WTC11 (cell line): ENCODE measurements around the gene ZNF747.

Experiments
- ATF3 ChIP-seq: sonication (generic); formaldehyde crosslinking; conservative IDR thresholded peaks from 2 replicates; pipeline ENCODE4 v1.8.1; 2022; ENCODE audit warnings: mild to moderate bottlenecking, missing genetic modification reagents
- CBFB ChIP-seq: sonication (generic); formaldehyde crosslinking; IDR thresholded peaks from 2 replicates; pipeline ENCODE4 v1.8.1; 2022; ENCODE audit warnings: mild to moderate bottlenecking, low read depth, missing genetic modification reagents
- CTCF ChIP-seq: fragments of 200-600 bp; IDR thresholded peaks from 2 replicates; pipeline ENCODE4 v1.8.0; 2022; ENCODE audit warnings: antibody characterized with exemption
- FOXP1 ChIP-seq: sonication (generic); formaldehyde crosslinking; IDR thresholded peaks from 2 replicates; pipeline ENCODE4 v1.8.0; 2022; ENCODE audit warnings: missing genetic modification reagents, mild to moderate bottlenecking, moderate library complexity, borderline replicate concordance
- SP1 ChIP-seq: sonication (generic); formaldehyde crosslinking; conservative IDR thresholded peaks from 2 replicates; pipeline ENCODE4 v1.8.1; 2022; ENCODE audit warnings: missing genetic modification reagents
- STAT6 ChIP-seq: sonication (generic); formaldehyde crosslinking; conservative IDR thresholded peaks from 2 replicates; pipeline ENCODE4 v1.8.1; 2023; ENCODE audit warnings: mild to moderate bottlenecking, low read depth, missing genetic modification reagents, moderate library complexity
- TEAD4 ChIP-seq: sonication (generic); formaldehyde crosslinking; IDR thresholded peaks from 2 replicates; pipeline ENCODE4 v1.8.0; 2022; ENCODE audit warnings: mild to moderate bottlenecking, missing genetic modification reagents
- USF2 ChIP-seq: sonication (generic); formaldehyde crosslinking; IDR thresholded peaks from 2 replicates; pipeline ENCODE4 v1.8.1; 2023; ENCODE audit warnings: mild to moderate bottlenecking, missing genetic modification reagents, moderate library complexity
- ZBTB43 ChIP-seq: sonication (generic); formaldehyde crosslinking; IDR thresholded peaks from 2 replicates; pipeline ENCODE4 v1.8.1; 2023; ENCODE audit warnings: mild to moderate bottlenecking, missing genetic modification reagents
- ZNF423 ChIP-seq: fragments of 250-450 bp; sonication (Bioruptor Pico); IDR thresholded peaks from 2 replicates; pipeline ENCODE4 v2.1.2; 2022; ENCODE audit warnings: mild to moderate bottlenecking, moderate library complexity
- ZSCAN18 ChIP-seq: fragments of 250-450 bp; sonication (Bioruptor Pico); IDR thresholded peaks from 2 replicates; pipeline ENCODE4 v2.1.2; 2022; ENCODE audit warnings: mild to moderate bottlenecking, moderate library complexity

GRCh38 chr16:30539000-30539964 lies 4.6 kb upstream of the ZNF747 start:
- TF ChIP-seq FOXP1 (CRISPR knock-in tag) = no peak
- no peak for TF ChIP-seq CTCF
- TF ChIP-seq TEAD4 (CRISPR knock-in tag) = no peak
- no peak for TF ChIP-seq STAT6 (CRISPR knock-in tag)
- TF ChIP-seq USF2 = no peak
- no peak for TF ChIP-seq SP1 (CRISPR knock-in tag)
- TF ChIP-seq CBFB = no peak
- no peak for TF ChIP-seq ZNF423
- TF ChIP-seq ZBTB43 (CRISPR knock-in tag) = no peak
- TF ChIP-seq ATF3 = no peak
- TF ChIP-seq ZSCAN18 (CRISPR knock-in tag) = no peak
